IMR-90 (cell line): ENCODE data around the gene PRPF40B. TPM values are rescaled to one million over a fixed set of nuclear protein-coding genes. Genes with fewer than 3 reads are reported as not detected.

ENCODE experiments used
- ATAC-seq: fragments of 200-7000 bp; cut with Tn5 transposase; 2 replicates; pipeline ENCODE4 v1.9.1; 2020; ENCODE audit warnings: low read depth, mild to moderate bottlenecking, moderate library complexity
- BruUV-seq: library from RNA; stranded (reverse); fragments of 400-500 nt; replicated peaks from 2 replicates; lab custom pipeline; 2021; lab: Mats Ljungman, UMichigan
- CTCF ChIA-PET: fragments of 300-600 bp; formaldehyde crosslinking; extraction: SDS; loops from one replicate; lab custom pipeline; 2021; ENCODE audit warnings: antibody characterized with exemption; lab: Yijun Ruan, JAX
- POLR2A ChIA-PET: fragments of 300-600 bp; sonication (Branson Sonifier 250); formaldehyde crosslinking; loops from one replicate; lab custom pipeline; 2022; ENCODE audit warnings: antibody characterized with exemption; ENCODE audit not compliant: unreplicated experiment; lab: Charles Lee
- DNase-seq: peaks from one replicate; pipeline ENCODE4 v3.0.0; 2013
- H2AFZ ChIP-seq: replicated peaks from 2 replicates; pipeline ENCODE3; 2013; ENCODE audit warnings: low read length, mild to moderate bottlenecking; ENCODE audit not compliant: poor library complexity
- H2AK5ac ChIP-seq: 2 replicates; pipeline ENCODE4 v1.6.1; 2013; ENCODE audit warnings: low read depth, low read length, inconsistent platforms
- H2AK9ac ChIP-seq: replicated peaks from 2 replicates; pipeline ENCODE3; 2013; ENCODE audit warnings: mild to moderate bottlenecking, low read depth, low read length, moderate library complexity; ENCODE audit not compliant: poor library complexity
- H2BK120ac ChIP-seq: 2 replicates; pipeline ENCODE4 v1.6.1; 2013; ENCODE audit warnings: low read depth, low read length, inconsistent platforms
- H2BK15ac ChIP-seq: 3 replicates; pipeline ENCODE4 v1.6.1; 2013; ENCODE audit warnings: low read depth, low read length, inconsistent platforms
- H2BK20ac ChIP-seq: 2 replicates; pipeline ENCODE4 v1.6.1; 2013; ENCODE audit warnings: low read depth, mild to moderate bottlenecking, inconsistent platforms, low read length, moderate library complexity
- H2BK5ac ChIP-seq: 2 replicates; pipeline ENCODE4 v1.6.1; 2013; ENCODE audit warnings: mild to moderate bottlenecking, low read depth, low read length, inconsistent platforms; ENCODE audit not compliant: poor library complexity, severe bottlenecking
- H3K14ac ChIP-seq: replicated peaks from 2 replicates; pipeline ENCODE4 v1.6.1; 2013; ENCODE audit warnings: low read depth, low read length, inconsistent platforms
- H3K18ac ChIP-seq: 2 replicates; pipeline ENCODE4 v1.6.1; 2013; ENCODE audit warnings: low read depth, low read length, control low read depth
- H3K23ac ChIP-seq: 2 replicates; pipeline ENCODE4 v1.6.1; 2013; ENCODE audit warnings: low read depth, low read length, inconsistent platforms
- H3K27ac ChIP-seq: 2 replicates; pipeline ENCODE4 v1.5.1; 2013; ENCODE audit warnings: mild to moderate bottlenecking, control low read depth, low read length; ENCODE audit not compliant: insufficient read depth
- H3K27me3 ChIP-seq: 2 replicates; pipeline ENCODE4 v1.6.1; 2013; ENCODE audit warnings: low read length; ENCODE audit not compliant: control insufficient read depth, insufficient read depth
- H3K36me3 ChIP-seq: 2 replicates; pipeline ENCODE4 v1.6.1; 2013; ENCODE audit warnings: low read length, mixed read lengths; ENCODE audit not compliant: control insufficient read depth, insufficient read depth
- H3K4ac ChIP-seq: 2 replicates; pipeline ENCODE4 v1.6.1; 2013; ENCODE audit warnings: low read depth, low read length, inconsistent platforms
- H3K4me1 ChIP-seq: 2 replicates; pipeline ENCODE4 v1.6.1; 2013; ENCODE audit warnings: low read length, mixed read lengths; ENCODE audit not compliant: control insufficient read depth, insufficient read depth
- H3K4me2 ChIP-seq: 2 replicates; pipeline ENCODE4 v1.6.1; 2013; ENCODE audit warnings: low read depth, mild to moderate bottlenecking, control low read depth, low read length, moderate library complexity
- H3K4me3 ChIP-seq: 2 replicates; pipeline ENCODE4 v1.5.1; 2013; ENCODE audit warnings: low read depth, mild to moderate bottlenecking, control low read depth, low read length, moderate library complexity; ENCODE audit not compliant: insufficient read depth
- H3K56ac ChIP-seq: 2 replicates; pipeline ENCODE4 v1.6.1; 2013; ENCODE audit warnings: low read length, inconsistent platforms; ENCODE audit not compliant: insufficient read depth; ENCODE audit errors: extremely low read depth
- H3K79me1 ChIP-seq, 2 experiments: 2 replicates each; pipeline ENCODE4 v1.6.1; 2013; ENCODE audit warnings: low read length in 2 of 2, inconsistent platforms in 1 of 2, low read depth in 1 of 2
- H3K9ac ChIP-seq: 2 replicates; pipeline ENCODE4 v1.6.1; 2013; ENCODE audit warnings: low read depth, low read length, control low read depth
- H3K9me1 ChIP-seq: 2 replicates; pipeline ENCODE4 v1.6.1; 2013; ENCODE audit warnings: low read length, inconsistent platforms; ENCODE audit not compliant: insufficient read depth
- H3K9me3 ChIP-seq: 2 replicates; pipeline ENCODE4 v1.6.1; 2013; ENCODE audit warnings: low read length; ENCODE audit not compliant: control insufficient read depth, insufficient read depth
- H4K20me1 ChIP-seq: 2 replicates; pipeline ENCODE4 v1.6.1; 2013; ENCODE audit warnings: low read length, inconsistent platforms; ENCODE audit not compliant: insufficient read depth
- H4K5ac ChIP-seq: 2 replicates; pipeline ENCODE4 v1.6.1; 2013; ENCODE audit warnings: mild to moderate bottlenecking, low read depth, low read length, control low read depth
- H4K8ac ChIP-seq, 2 experiments: 2 replicates each; pipeline ENCODE4 v1.6.1; 2013; ENCODE audit warnings: low read depth in 2 of 2, low read length in 2 of 2, control low read depth in 1 of 2, inconsistent platforms in 1 of 2
- H4K91ac ChIP-seq: 2 replicates; pipeline ENCODE4 v1.6.1; 2013; ENCODE audit warnings: low read depth, low read length, inconsistent platforms; ENCODE audit not compliant: insufficient read depth
- BHLHE40 ChIP-seq: fragments of 150-350 bp; IDR thresholded peaks from 2 replicates; pipeline ENCODE4 v1.6.1; 2016; ENCODE audit warnings: mild to moderate bottlenecking, low read depth, low read length
- CEBPB ChIP-seq: IDR thresholded peaks from 2 replicates; pipeline ENCODE4 v1.6.1; 2012; ENCODE audit warnings: low read depth, low read length, improper control_type of control experiment
- CHD1 ChIP-seq: IDR thresholded peaks from 2 replicates; pipeline ENCODE4 v1.6.1; 2012; ENCODE audit warnings: low read depth, low read length, improper control_type of control experiment
- FOS ChIP-seq: fragments of 150-350 bp; IDR thresholded peaks from 2 replicates; pipeline ENCODE4 v1.6.1; 2016; ENCODE audit warnings: low read depth, low read length
- MAFK ChIP-seq: IDR thresholded peaks from 2 replicates; pipeline ENCODE4 v1.6.1; 2012; ENCODE audit warnings: low read depth, low read length, improper control_type of control experiment
- MAZ ChIP-seq: IDR thresholded peaks from 2 replicates; pipeline ENCODE4 v1.6.1; 2012; ENCODE audit warnings: low read depth, mild to moderate bottlenecking, low read length, improper control_type of control experiment, moderate library complexity, borderline replicate concordance
- MXI1 ChIP-seq: IDR thresholded peaks from 2 replicates; pipeline ENCODE4 v1.6.1; 2012; ENCODE audit warnings: low read depth, mild to moderate bottlenecking, low read length, moderate library complexity, borderline replicate concordance
- NFE2L2 ChIP-seq: fragments of 150-350 bp; IDR thresholded peaks from 2 replicates; pipeline ENCODE4 v1.6.1; 2016; ENCODE audit warnings: low read depth, mild to moderate bottlenecking, low read length
- POLR2A ChIP-seq: IDR thresholded peaks from 2 replicates; pipeline ENCODE4 v1.6.1; 2012; ENCODE audit warnings: mild to moderate bottlenecking, low read depth, low read length
- RAD21 ChIP-seq: IDR thresholded peaks from 2 replicates; pipeline ENCODE4 v1.6.1; 2012; ENCODE audit warnings: low read length, improper control_type of control experiment
- RCOR1 ChIP-seq: IDR thresholded peaks from 2 replicates; pipeline ENCODE4 v1.6.1; 2012; ENCODE audit warnings: mild to moderate bottlenecking, low read length, improper control_type of control experiment; ENCODE audit not compliant: insufficient replicate concordance
- WGBS, 2 experiments: methylation state at CpG; one replicate each; pipeline versions ENCODE4 v1.1.5 to v1.1.7; 2013; ENCODE audit warnings: missing lambda C conversion rate in 2 of 2; ENCODE audit not compliant: insufficient read length in 1 of 2; ENCODE audit errors: extremely low coverage in 2 of 2; 5-methylcytosine and 5-hydroxymethylcytosine counted together
- dilution Hi-C: fragments of 300-500 bp; cut with HindIII; formaldehyde crosslinking; loops from one replicate; pipeline ENCODE4 v1.14.3; 2018; ENCODE audit warnings: low sequenced_read_pairs; ENCODE audit not compliant: unreplicated experiment
- in situ Hi-C: fragments of 300-500 bp; cut with MboI; formaldehyde crosslinking; loops from 3 replicates; pipeline ENCODE4 v1.14.3; 2019; ENCODE audit warnings: low sequenced_read_pairs, inconsistent platforms, mixed read lengths
- intact Hi-C: fragments of 100-400 bp; cut with micrococcal nuclease; formaldehyde crosslinking; loops from 2 replicates; pipeline ENCODE4 v1.10.0; 2022
- polyA plus RNA-seq, 3 experiments: library from polyadenylated mRNA; depleted of rRNA; stranded (reverse); fragments of >200 nt; gene quantifications; 2 replicates each; pipeline ENCODE4 v1.2.3, GENCODE V29; 2012; ENCODE audit warnings: low replicate concordance in 1 of 3
- total RNA-seq: library from RNA; depleted of rRNA; stranded (reverse); fragments of >200 nt; gene quantifications from 2 replicates; pipeline ENCODE4 v1.2.3, GENCODE V29; 2012
- TF ChIP-seq, protein P1 (sequence below): fragments of 150-350 bp; IDR thresholded peaks from 2 replicates; pipeline ENCODE4 v1.6.1; 2017; ENCODE audit warnings: mild to moderate bottlenecking, antibody characterized with exemption, low read length, low read depth
- TF ChIP-seq, protein P2 (sequence below): conservative IDR thresholded peaks from 2 replicates; pipeline ENCODE4 v1.5.1; 2012; ENCODE audit warnings: mild to moderate bottlenecking, low read depth, low read length, improper control_type of control experiment

PRPF40B gene
- total and polyA plus RNA-seq, 2 of the 4 experiments (the other 2 are of a cell fraction): 5.0 to 11.8 TPM

DNA sequence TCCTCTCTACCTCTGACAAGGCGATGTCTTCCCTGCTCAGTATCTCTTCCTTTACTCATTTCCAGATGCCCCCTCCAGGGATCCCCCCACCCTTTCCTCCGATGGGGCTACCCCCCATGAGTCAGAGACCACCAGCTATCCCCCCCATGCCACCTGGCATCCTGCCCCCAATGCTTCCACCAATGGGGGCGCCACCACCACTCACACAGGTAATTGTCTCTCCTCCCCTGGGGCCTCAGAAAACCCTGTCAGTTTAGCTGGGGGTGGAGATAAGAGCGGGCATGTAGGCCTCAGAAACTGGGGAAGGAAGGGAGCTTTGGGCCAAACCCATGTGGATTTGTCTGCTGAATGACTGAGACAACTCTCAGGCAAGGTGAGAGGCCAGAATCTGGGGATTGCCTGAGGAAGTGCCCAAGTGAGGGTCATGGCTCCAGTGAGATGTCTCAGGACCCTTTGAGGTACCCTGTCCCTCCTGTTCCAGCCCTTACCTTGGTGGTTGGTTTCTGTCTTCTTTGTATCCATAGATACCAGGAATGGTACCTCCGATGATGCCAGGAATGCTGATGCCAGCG, 8.1 kb downstream of the PRPF40B start:
- dilution Hi-C loops (no loop called here), in situ Hi-C loops (no loop called here)

More for the DNA sequence above, 8.1 kb downstream of the PRPF40B start:
- Histone ChIP-seq H3K9ac (no peak overlapping the region), H3K4ac (no peak overlapping the region), H3K9me1 (0 out of 2 replicates have a peak, but pooled peaks cover 3% of the 10 kb centered on the region), H3K18ac (no peak overlapping the region), H2AFZ (no peak overlapping the region), H3K4me3 (no peak overlapping the region), H2AK9ac (no peak overlapping the region), H3K36me3 (peaks cover 19% of the 10 kb centered on the region), H3K79me1 (peaks cover 0 to 3% of the 10 kb centered on the region in 2 experiments; a peak in 2 of 4 replicates), H2BK20ac (no peak overlapping the region), H4K20me1 (no peaks in the 10 kb centered on the region), H3K23ac (no peak overlapping the region), H3K27me3 (no peaks in the 10 kb centered on the region), H3K9me3 (no peaks in the 10 kb centered on the region), H3K4me1 (0 out of 2 replicates have a peak, but pooled peaks cover 3% of the 10 kb centered on the region), H3K56ac (no peak overlapping the region), H4K5ac (no peak overlapping the region), H2AK5ac (no peak overlapping the region), H4K91ac (no peak overlapping the region), H2BK120ac (no peak overlapping the region), H3K27ac (no peak overlapping the region), H3K14ac (no peak overlapping the region), H4K8ac (no peak overlapping the region), H2BK15ac (no peak overlapping the region), H3K4me2 (no peak overlapping the region), H2BK5ac (no peak overlapping the region)
- WGBS, 2 experiments: 100% methylated on average over 3 of the region's 6 CpGs; no CpG with 5 or more reads in 1 of the 2 experiments
- DNase-seq (no peak), ATAC-seq (no peak)
- ChIA-PET POLR2A (no interaction called here), CTCF (no interaction called here)
- TF ChIP-seq POLR2A (no peak), CHD1 (no peak), RCOR1 (no peak), FOS (no peak), MAZ (no peak), RAD21 (no peak), NFE2L2 (no peak), MAFK (no peak), CEBPB (no peak), MXI1 (no peak), BHLHE40 (no peak)
- TF ChIP-seq, protein P1, sequence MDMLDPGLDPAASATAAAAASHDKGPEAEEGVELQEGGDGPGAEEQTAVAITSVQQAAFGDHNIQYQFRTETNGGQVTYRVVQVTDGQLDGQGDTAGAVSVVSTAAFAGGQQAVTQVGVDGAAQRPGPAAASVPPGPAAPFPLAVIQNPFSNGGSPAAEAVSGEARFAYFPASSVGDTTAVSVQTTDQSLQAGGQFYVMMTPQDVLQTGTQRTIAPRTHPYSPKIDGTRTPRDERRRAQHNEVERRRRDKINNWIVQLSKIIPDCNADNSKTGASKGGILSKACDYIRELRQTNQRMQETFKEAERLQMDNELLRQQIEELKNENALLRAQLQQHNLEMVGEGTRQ: no peak
- TF ChIP-seq, protein P2, sequence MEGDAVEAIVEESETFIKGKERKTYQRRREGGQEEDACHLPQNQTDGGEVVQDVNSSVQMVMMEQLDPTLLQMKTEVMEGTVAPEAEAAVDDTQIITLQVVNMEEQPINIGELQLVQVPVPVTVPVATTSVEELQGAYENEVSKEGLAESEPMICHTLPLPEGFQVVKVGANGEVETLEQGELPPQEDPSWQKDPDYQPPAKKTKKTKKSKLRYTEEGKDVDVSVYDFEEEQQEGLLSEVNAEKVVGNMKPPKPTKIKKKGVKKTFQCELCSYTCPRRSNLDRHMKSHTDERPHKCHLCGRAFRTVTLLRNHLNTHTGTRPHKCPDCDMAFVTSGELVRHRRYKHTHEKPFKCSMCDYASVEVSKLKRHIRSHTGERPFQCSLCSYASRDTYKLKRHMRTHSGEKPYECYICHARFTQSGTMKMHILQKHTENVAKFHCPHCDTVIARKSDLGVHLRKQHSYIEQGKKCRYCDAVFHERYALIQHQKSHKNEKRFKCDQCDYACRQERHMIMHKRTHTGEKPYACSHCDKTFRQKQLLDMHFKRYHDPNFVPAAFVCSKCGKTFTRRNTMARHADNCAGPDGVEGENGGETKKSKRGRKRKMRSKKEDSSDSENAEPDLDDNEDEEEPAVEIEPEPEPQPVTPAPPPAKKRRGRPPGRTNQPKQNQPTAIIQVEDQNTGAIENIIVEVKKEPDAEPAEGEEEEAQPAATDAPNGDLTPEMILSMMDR: no peak
- intact Hi-C loops: no loop called here
- BruUV-seq: no TSS peak
